Right lung (tissue), 5 donors: Measurements from ENCODE around the gene DNAJC10. TPM values are rescaled to one million over a fixed set of nuclear protein-coding genes. Genes with fewer than 3 reads are reported as not detected.

Experiments used
- DNase-seq, 2 donors: peaks; one replicate each; pipeline ENCODE4 v3.0.0-alpha.2; 2013
- polyA plus RNA-seq, 5 donors: library from polyadenylated mRNA; unstranded; fragments of 120-200 nt; gene quantifications; one replicate each; pipeline versions ENCODE4 v1.2.1 to v1.2.3, GENCODE V29; 2013; ENCODE audit warnings: inconsistent platforms in 1 of 5, low replicate concordance in 1 of 5; ENCODE audit not compliant: insufficient read length in 5 of 5, insufficient read depth in 1 of 5

Gene DNAJC10
- polyA plus RNA-seq, 5 donors, result 94.2 to 148 (median 134) TPM

GRCh38 chr2:182831101-182831500 is 115.0 kb downstream of the DNAJC10 start:
- no peak for DNase-seq

GRCh38 chr2:182831921-182832320 is 115.9 kb downstream of the DNAJC10 start:
- no peak for DNase-seq

- no peak for DNase-seq
Observed at GRCh38 chr2:182833084-182833854, 117.2 kb downstream of the DNAJC10 start.

- no peak for DNase-seq
Observed at GRCh38 chr2:182834293-182834692, 118.2 kb downstream of the DNAJC10 start.

GRCh38 chr2:182836451-182836850 is 120.4 kb downstream of the DNAJC10 start:
- no peak for DNase-seq

Other genes with a start within 250 kb of the DNAJC10 start
- 1 to 10 TPM; 2.3 to 4.0 (median 2.6) TPM for gene FRZB, start 150.4 kb downstream of the DNAJC10 start, polyA plus RNA-seq